Transverse colon (tissue), 4 donors: ENCODE data around the gene ZNF75A. TPM values are rescaled to one million over a fixed set of nuclear protein-coding genes. Genes with fewer than 3 reads are reported as not detected.

ENCODE experiments used
- DNase-seq: peaks from one replicate; pipeline ENCODE4 v3.0.0-alpha.2; 2019
- H3K27ac ChIP-seq, 4 donors: fragments of 200-600 bp; sonication (generic); 2 replicates each; pipeline ENCODE4 v1.5.1; 2016 to 2018; ENCODE audit warnings: inconsistent platforms in 4 of 4
- H3K27me3 ChIP-seq: fragments of 200-600 bp; sonication (generic); 2 replicates; pipeline ENCODE4 v1.5.1; 2017; ENCODE audit warnings: inconsistent platforms
- H3K36me3 ChIP-seq, 4 donors: fragments of 200-600 bp; sonication (generic); 2 replicates each; pipeline ENCODE4 v1.5.1; 2017 to 2019; ENCODE audit warnings: inconsistent platforms in 4 of 4
- H3K4me1 ChIP-seq, 4 donors: fragments of 200-600 bp; sonication (generic); 2 replicates each; pipeline ENCODE4 v1.5.1; 2017 to 2020; ENCODE audit warnings: inconsistent platforms in 4 of 4
- H3K4me3 ChIP-seq, 4 donors: fragments of 200-600 bp; sonication (generic); 1 replicate in 1 of 4; 2 replicates in 3 of 4; pipeline versions ENCODE4 v1.5.1 to v1.6.1; 2017 to 2019; ENCODE audit warnings: inconsistent platforms in 4 of 4
- H3K9me3 ChIP-seq, 2 donors: fragments of 200-600 bp; sonication (generic); 2 replicates each; pipeline ENCODE4 v1.5.1; 2017 to 2019; ENCODE audit warnings: inconsistent platforms in 2 of 2
- CTCF ChIP-seq, 5 experiments: fragments of 200-600 bp in 3 of 5; fragments of 450-650 bp in 2 of 5; sonication (generic) in 3 of 5; IDR thresholded peaks; 1 replicate in 2 of 5; 2 replicates in 3 of 5; pipeline ENCODE4 v1.5.1; 2016 to 2017; ENCODE audit warnings: antibody characterized with exemption in 5 of 5, inconsistent platforms in 3 of 5, mild to moderate bottlenecking in 2 of 5, moderate library complexity in 1 of 5
- EP300 ChIP-seq: sonication (generic); formaldehyde crosslinking; IDR thresholded peaks from one replicate; pipeline ENCODE4 v1.6.1; 2017; ENCODE audit warnings: antibody characterized with exemption, low read depth
- POLR2A ChIP-seq: fragments of 450-650 bp; IDR thresholded peaks from one replicate; pipeline ENCODE4 v1.6.1; 2016; ENCODE audit warnings: antibody characterized with exemption, mild to moderate bottlenecking, moderate library complexity
- POLR2AphosphoS5 ChIP-seq, 3 donors: sonication (generic); formaldehyde crosslinking; IDR thresholded peaks; one replicate each; pipeline ENCODE4 v1.6.1; 2016; ENCODE audit warnings: antibody characterized with exemption in 3 of 3
- WGBS, 2 donors: methylation state at CpG; one replicate each; pipeline ENCODE4 v1.1.5; 2018; ENCODE audit warnings: low coverage in 1 of 2; 5-methylcytosine and 5-hydroxymethylcytosine counted together
- in situ Hi-C, 4 donors: fragments of 200-750 bp; cut with MboI; loops; one replicate each; pipeline versions ENCODE4 v1.15.0 to v1.15.1; 2017; ENCODE audit warnings: low sequenced_read_pairs in 3 of 4, low pct_ligation_motif_present in 1 of 4, low pct_unique_long_range_greater_than_20kb in 1 of 4
- intact Hi-C: fragments of 100-400 bp; cut with DNase I; formaldehyde crosslinking; loops from one replicate; pipeline ENCODE4 v1.15.1; 2023; ENCODE audit warnings: low total_unique reads
- total RNA-seq, 4 donors: library from RNA; depleted of rRNA; stranded (reverse); fragments of >200 nt; gene quantifications; one replicate each; pipeline ENCODE4 v1.1.0, GENCODE V29; 2016

ZNF75A gene
- total RNA-seq, 4 donors from 2014 or later = 12.3 to 53.9 (median 25.5) TPM

DNA sequence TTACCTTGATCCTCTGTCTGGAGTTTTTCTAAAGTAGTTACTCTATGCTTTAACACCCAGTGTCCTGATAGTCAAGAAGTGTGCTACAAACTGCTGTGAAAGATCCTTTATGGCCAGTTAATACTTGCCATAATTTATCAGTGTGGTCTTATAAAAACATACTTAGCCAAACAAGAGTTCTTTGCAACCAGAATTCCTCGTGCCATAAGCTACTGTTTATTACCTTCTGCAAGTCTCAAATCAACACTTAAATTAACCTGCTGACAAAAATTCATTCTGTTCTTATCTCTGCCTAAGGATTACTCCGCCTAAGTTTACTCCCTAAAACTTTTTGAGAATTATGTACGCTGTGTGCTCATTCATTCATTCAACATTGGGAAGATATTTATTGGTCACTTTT is 22.8 kb downstream of the ZNF75A start:
- TF ChIP-seq POLR2A = no peak
- no peak for TF ChIP-seq EP300
- no peak for TF ChIP-seq POLR2AphosphoS5 (IDR thresholded peaks at IDR 0.05)
- TF ChIP-seq CTCF (IDR thresholded peaks at IDR 0.05) = no peak
- Histone ChIP-seq H3K4me3 (no peak overlapping the region), H3K27me3 (no peaks in the 10 kb centered on the region), H3K4me1 (peaks cover 0 to 9% (median 0%) of the 10 kb centered on the region in 4 donors), H3K36me3 (no peaks in the 10 kb centered on the region), H3K9me3 (peaks cover 8 to 14% of the 10 kb centered on the region in 2 donors), H3K27ac (peak overlapping the region; percentile 4 to 51 (median 24))
- in situ Hi-C loops = no loop called here
- no peak for DNase-seq
- intact Hi-C loops = no loop called here
- 36 to 53% methylated on average over 2 to 3 of the region's 3 CpGs for WGBS, 2 donors

DNA sequence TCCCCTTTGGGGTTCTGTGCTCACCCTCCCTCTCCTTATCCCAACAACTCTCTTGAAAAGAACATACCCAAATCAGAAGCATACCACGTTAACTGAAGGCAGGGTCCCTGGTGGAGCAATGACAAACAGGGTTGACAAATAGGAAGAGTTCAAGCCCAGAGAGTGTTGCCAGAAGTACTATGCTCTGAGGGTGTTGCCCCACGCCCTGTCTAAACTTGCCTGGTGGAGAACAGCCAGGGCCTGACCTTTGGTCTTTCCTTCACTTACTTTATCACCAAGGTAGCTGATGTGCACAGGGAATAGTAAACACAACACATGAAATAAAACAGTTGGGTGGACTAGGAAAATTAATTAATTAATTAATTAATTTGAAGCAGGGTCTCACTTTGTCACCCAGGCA is 23.3 kb downstream of the ZNF75A start:
- intact Hi-C loops (no loop called here), in situ Hi-C loops (no loop called here)
- TF ChIP-seq EP300 = no peak
- no peak for TF ChIP-seq CTCF (IDR thresholded peaks at IDR 0.05)
- no peak for TF ChIP-seq POLR2AphosphoS5 (IDR thresholded peaks at IDR 0.05)
- no peak for TF ChIP-seq POLR2A
- Histone ChIP-seq H3K4me1 (peaks cover 0 to 9% (median 0%) of the 10 kb centered on the region in 4 donors), H3K27ac (peak overlapping the region; percentile 4 to 51 (median 24)), H3K27me3 (no peaks in the 10 kb centered on the region), H3K36me3 (no peaks in the 10 kb centered on the region), H3K4me3 (no peak overlapping the region), H3K9me3 (peaks cover 6 to 10% of the 10 kb centered on the region in 2 donors)
- peak; percentile 57 for DNase-seq
- 55 to 60% methylated on average over 1 to 2 of the region's 2 CpGs for WGBS, 2 donors

DNA sequence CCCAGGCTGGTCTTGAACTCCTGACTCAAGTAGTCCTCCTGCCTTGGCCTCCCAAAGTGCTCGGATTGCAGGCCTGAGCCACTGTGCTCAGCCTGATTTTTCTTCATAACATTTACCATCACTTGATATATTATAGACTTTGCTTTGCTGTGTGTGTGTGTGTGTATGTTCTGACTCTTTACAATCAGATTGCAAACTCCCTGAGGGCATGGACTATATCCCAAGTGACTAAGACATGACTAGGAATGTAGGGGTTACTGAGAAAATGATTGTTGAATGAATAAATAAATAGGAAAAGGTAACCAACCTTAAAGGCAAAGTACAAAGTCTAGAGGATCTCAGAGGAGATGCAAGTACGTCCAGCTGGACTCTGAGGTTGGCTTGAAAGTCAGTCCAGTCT is 40.7 kb downstream of the ZNF75A start:
- Histone ChIP-seq H3K4me1 (no peaks in the 10 kb centered on the region), H3K4me3 (no peak overlapping the region), H3K9me3 (no peaks in the 10 kb centered on the region), H3K27me3 (no peaks in the 10 kb centered on the region), H3K27ac (no peak overlapping the region), H3K36me3 (no peaks in the 10 kb centered on the region)
- no peak for DNase-seq
- TF ChIP-seq POLR2AphosphoS5 (IDR thresholded peaks at IDR 0.05) (no peak), POLR2A (no peak), CTCF (IDR thresholded peaks at IDR 0.05) (no peak), EP300 (no peak)
- 65 to 75% methylated on average over 1 to 2 of the region's 2 CpGs for WGBS, 2 donors
- in situ Hi-C loops (no loop called here), intact Hi-C loops (no loop called here)

GRCh38 chr16:3347586-3347985 is 42.3 kb downstream of the ZNF75A start:
- Histone ChIP-seq H3K27ac (no peak overlapping the region), H3K36me3 (no peaks in the 10 kb centered on the region), H3K27me3 (no peaks in the 10 kb centered on the region), H3K4me1 (no peaks in the 10 kb centered on the region), H3K4me3 (no peak overlapping the region), H3K9me3 (no peaks in the 10 kb centered on the region)
- WGBS, 2 donors = 64 to 88% methylated on average over 2 to 10 of the region's 10 CpGs
- no peak for TF ChIP-seq EP300
- TF ChIP-seq CTCF (IDR thresholded peaks at IDR 0.05) = no peak
- no peak for TF ChIP-seq POLR2A
- TF ChIP-seq POLR2AphosphoS5 (IDR thresholded peaks at IDR 0.05) = no peak
- intact Hi-C loops (no loop called here), in situ Hi-C loops (no loop called here)
- no peak for DNase-seq
